ENCODE measurements around the gene GADD45B. TPM values are rescaled to one million over a fixed set of nuclear protein-coding genes. Genes with fewer than 3 reads are reported as not detected.

The GADD45B gene
- total and polyA plus RNA-seq, 2 donors (not counting 1 experiment from before 2014, with no cell fraction given) = 32.5 to 61.7 TPM

DNA sequence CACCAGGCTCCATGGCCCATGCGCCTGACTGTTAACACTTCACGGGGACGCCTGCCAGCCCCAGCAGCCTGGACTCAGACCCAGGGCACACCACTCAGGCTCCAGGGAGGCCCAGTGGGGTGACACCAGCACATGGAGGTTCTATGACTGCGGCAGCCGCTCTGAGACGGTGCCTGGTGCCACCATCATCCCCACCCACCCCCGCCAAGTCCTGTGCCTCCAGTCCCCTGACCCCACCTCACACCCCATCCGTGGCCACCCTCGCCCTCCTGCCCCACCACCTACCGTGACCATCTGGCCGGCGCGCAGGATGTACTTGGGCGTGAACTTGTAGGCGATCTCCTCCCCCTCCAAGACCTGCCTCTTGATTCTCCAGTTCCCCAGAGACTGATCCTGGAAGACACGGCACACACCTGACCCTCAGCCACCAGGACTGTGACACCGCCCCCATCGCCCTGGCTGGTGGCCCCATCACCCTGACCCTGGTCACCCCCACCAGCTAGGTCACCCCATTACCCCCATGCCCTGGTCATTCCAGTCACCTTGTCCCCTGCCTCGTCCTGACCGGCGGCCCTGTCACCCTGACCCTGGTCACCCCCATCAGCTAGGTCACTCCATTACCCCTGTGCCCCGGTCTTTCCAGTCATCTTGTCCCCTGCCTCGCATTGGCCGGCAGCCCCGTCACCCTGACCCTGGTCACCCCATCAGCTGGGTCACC, 43.6 kb upstream of the GADD45B start:
- TF ChIP-seq CTCF (conservative IDR thresholded peaks at IDR 0.05 in 1 of 2, IDR thresholded peaks at IDR 0.05 in 1 of 2; ENCODE audit: low read depth in 1 of 2, low read length in 2 of 2) (no peak), EZH2 (IDR thresholded peaks at IDR 0.05; ENCODE audit: low read length, missing control alignments) (no peak)
- no peak overlapping the region for H2AFZ ChIP-seq (ENCODE audit: low read length)
- peaks cover 5% of the 10 kb centered on the region for H3K4me1 ChIP-seq (ENCODE audit: control insufficient read depth, extremely low read depth, insufficient read depth, low read length)
- no peak overlapping the region for H3K27ac ChIP-seq (ENCODE audit: insufficient read depth, low read length)
- DNase-seq (ENCODE audit: low read depth in 2 of 2) = no peak
- H3K4me2 ChIP-seq (ENCODE audit: extremely low read depth, insufficient read depth, low read length) = no peak overlapping the region
- no peak overlapping the region for H3K4me3 ChIP-seq (replicated peaks in 1 of 4; ENCODE audit: control extremely low read depth in 1 of 4, insufficient read depth in 1 of 4, low read depth in 3 of 4, low read length in 4 of 4)
- H4K20me1 ChIP-seq (ENCODE audit: control insufficient read depth, extremely low read depth, insufficient read depth, low read length) = no peaks in the 10 kb centered on the region
- no peaks in the 10 kb centered on the region for H3K79me2 ChIP-seq (ENCODE audit: control insufficient read depth, insufficient read depth, low read length)
- H3K27me3 ChIP-seq (ENCODE audit: control insufficient read depth, insufficient read depth, low read length) = no peaks in the 10 kb centered on the region
- peaks cover 31% of the 10 kb centered on the region for H3K36me3 ChIP-seq (ENCODE audit: control insufficient read depth, insufficient read depth, low read length)
- H3K9me3 ChIP-seq (ENCODE audit: control insufficient read depth, insufficient read depth, low read depth, low read length) = no peaks in the 10 kb centered on the region
- H3K9ac ChIP-seq (ENCODE audit: insufficient read depth, low read length) = no peak overlapping the region

- Histone ChIP-seq H3K79me2 (ENCODE audit: control insufficient read depth, insufficient read depth, low read length) (peaks cover 4% of the 10 kb centered on the region), H3K9ac (ENCODE audit: insufficient read depth, low read length) (no peak overlapping the region), H3K9me3 (ENCODE audit: control insufficient read depth, insufficient read depth, low read depth, low read length) (no peaks in the 10 kb centered on the region), H3K27me3 (ENCODE audit: control insufficient read depth, insufficient read depth, low read length) (no peaks in the 10 kb centered on the region), H4K20me1 (ENCODE audit: control insufficient read depth, extremely low read depth, insufficient read depth, low read length) (no peaks in the 10 kb centered on the region), H3K4me1 (ENCODE audit: control insufficient read depth, extremely low read depth, insufficient read depth, low read length) (no peaks in the 10 kb centered on the region), H3K27ac (ENCODE audit: insufficient read depth, low read length) (no peak overlapping the region), H3K36me3 (ENCODE audit: control insufficient read depth, insufficient read depth, low read length) (peaks cover 38% of the 10 kb centered on the region), H3K4me2 (ENCODE audit: extremely low read depth, insufficient read depth, low read length) (no peak overlapping the region), H3K4me3 (replicated peaks in 1 of 4; ENCODE audit: control extremely low read depth in 1 of 4, insufficient read depth in 1 of 4, low read depth in 3 of 4, low read length in 4 of 4) (no peak overlapping the region), H2AFZ (ENCODE audit: low read length) (no peak overlapping the region)
- no peak for DNase-seq (ENCODE audit: low read depth in 2 of 2)
- TF ChIP-seq EZH2 (IDR thresholded peaks at IDR 0.05; ENCODE audit: low read length, missing control alignments) (no peak), CTCF (conservative IDR thresholded peaks at IDR 0.05 in 1 of 2, IDR thresholded peaks at IDR 0.05 in 1 of 2; ENCODE audit: low read depth in 1 of 2, low read length in 2 of 2) (no peak)
Measured at GRCh38 chr19:2433854-2434253, 42.1 kb upstream of the GADD45B start.

- Histone ChIP-seq H3K36me3 (ENCODE audit: control insufficient read depth, insufficient read depth, low read length) (peaks cover 38% of the 10 kb centered on the region), H2AFZ (ENCODE audit: low read length) (no peak overlapping the region)
- no peak for TF ChIP-seq CTCF (conservative IDR thresholded peaks at IDR 0.05 in 1 of 2, IDR thresholded peaks at IDR 0.05 in 1 of 2; ENCODE audit: low read depth in 1 of 2, low read length in 2 of 2)
- no peak for TF ChIP-seq EZH2 (IDR thresholded peaks at IDR 0.05; ENCODE audit: low read length, missing control alignments)
Measured at GRCh38 chr19:2434267-2434666, 41.7 kb upstream of the GADD45B start.

More at GRCh38 chr19:2434267-2434666, 41.7 kb upstream of the GADD45B start:
- no peaks in the 10 kb centered on the region for H3K4me1 ChIP-seq (ENCODE audit: control insufficient read depth, extremely low read depth, insufficient read depth, low read length)
- no peak overlapping the region for H3K4me2 ChIP-seq (ENCODE audit: extremely low read depth, insufficient read depth, low read length)
- H3K79me2 ChIP-seq (ENCODE audit: control insufficient read depth, insufficient read depth, low read length) = peaks cover 4% of the 10 kb centered on the region
- DNase-seq (ENCODE audit: low read depth in 2 of 2) = no peak
- no peaks in the 10 kb centered on the region for H3K9me3 ChIP-seq (ENCODE audit: control insufficient read depth, insufficient read depth, low read depth, low read length)
- H3K9ac ChIP-seq (ENCODE audit: insufficient read depth, low read length) = no peak overlapping the region
- H3K4me3 ChIP-seq (replicated peaks in 1 of 4; ENCODE audit: control extremely low read depth in 1 of 4, insufficient read depth in 1 of 4, low read depth in 3 of 4, low read length in 4 of 4) = no peak overlapping the region
- H4K20me1 ChIP-seq (ENCODE audit: control insufficient read depth, extremely low read depth, insufficient read depth, low read length) = no peaks in the 10 kb centered on the region
- no peak overlapping the region for H3K27ac ChIP-seq (ENCODE audit: insufficient read depth, low read length)
- H3K27me3 ChIP-seq (ENCODE audit: control insufficient read depth, insufficient read depth, low read length) = no peaks in the 10 kb centered on the region

Data from fibroblast of lung (primary cell).